ENCODE results near the gene OR52J3.

The OR52J3 gene

GRCh38 chr11:5046226-5046625 lies at the start of gene OR52J3:
OR52J3 (plus strand) TSS chr11:5046526; CDS start chr11:5046526, 0 bp downstream.
- no peaks in the 10 kb centered on the region for H3K4me1 ChIP-seq (ENCODE audit: control insufficient read depth, insufficient read depth, low read length)
- H3K36me3 ChIP-seq (ENCODE audit: control insufficient read depth, insufficient read depth, low read length): no peaks in the 10 kb centered on the region
- no peaks in the 10 kb centered on the region for H3K9me3 ChIP-seq (ENCODE audit: control insufficient read depth, low read length)
- no peak within 1 kb of the TSS for H3K9ac ChIP-seq (ENCODE audit: low read length)
- no peak within 1 kb of the TSS for H3K4me3 ChIP-seq (ENCODE audit: low read length)
- no peaks in the 10 kb centered on the region for H3K27me3 ChIP-seq (ENCODE audit: control insufficient read depth, insufficient read depth, low read length)

GRCh38 chr11:5004424-5005274 lies 41.7 kb upstream of the OR52J3 start:
- H3K9me3 ChIP-seq (ENCODE audit: control insufficient read depth, low read length): no peaks in the 10 kb centered on the region
- H3K36me3 ChIP-seq (ENCODE audit: control insufficient read depth, insufficient read depth, low read length): no peaks in the 10 kb centered on the region
- H3K9ac ChIP-seq (ENCODE audit: low read length): no peak overlapping the region
- H3K27me3 ChIP-seq (ENCODE audit: control insufficient read depth, insufficient read depth, low read length): no peaks in the 10 kb centered on the region
- H3K4me3 ChIP-seq (ENCODE audit: low read length): no peak overlapping the region
- no peaks in the 10 kb centered on the region for H3K4me1 ChIP-seq (ENCODE audit: control insufficient read depth, insufficient read depth, low read length)

GRCh38 chr11:5007561-5007960 lies 38.8 kb upstream of the OR52J3 start:
- no peak overlapping the region for H3K9ac ChIP-seq (ENCODE audit: low read length)
- H3K9me3 ChIP-seq (ENCODE audit: control insufficient read depth, low read length): no peaks in the 10 kb centered on the region
- H3K4me3 ChIP-seq (ENCODE audit: low read length): no peak overlapping the region
- H3K4me1 ChIP-seq (ENCODE audit: control insufficient read depth, insufficient read depth, low read length): no peaks in the 10 kb centered on the region
- no peaks in the 10 kb centered on the region for H3K27me3 ChIP-seq (ENCODE audit: control insufficient read depth, insufficient read depth, low read length)
- H3K36me3 ChIP-seq (ENCODE audit: control insufficient read depth, insufficient read depth, low read length): no peaks in the 10 kb centered on the region

GRCh38 chr11:5011254-5011653 lies 35.1 kb upstream of the OR52J3 start:
- no peaks in the 10 kb centered on the region for H3K4me1 ChIP-seq (ENCODE audit: control insufficient read depth, insufficient read depth, low read length)
- no peaks in the 10 kb centered on the region for H3K36me3 ChIP-seq (ENCODE audit: control insufficient read depth, insufficient read depth, low read length)
- H3K9me3 ChIP-seq (ENCODE audit: control insufficient read depth, low read length): no peaks in the 10 kb centered on the region
- no peak overlapping the region for H3K9ac ChIP-seq (ENCODE audit: low read length)
- no peak overlapping the region for H3K4me3 ChIP-seq (ENCODE audit: low read length)
- no peaks in the 10 kb centered on the region for H3K27me3 ChIP-seq (ENCODE audit: control insufficient read depth, insufficient read depth, low read length)

GRCh38 chr11:5013012-5013411 lies 33.3 kb upstream of the OR52J3 start:
- H3K9ac ChIP-seq (ENCODE audit: low read length): no peak overlapping the region
- no peaks in the 10 kb centered on the region for H3K27me3 ChIP-seq (ENCODE audit: control insufficient read depth, insufficient read depth, low read length)
- no peak overlapping the region for H3K4me3 ChIP-seq (ENCODE audit: low read length)
- H3K4me1 ChIP-seq (ENCODE audit: control insufficient read depth, insufficient read depth, low read length): no peaks in the 10 kb centered on the region
- no peaks in the 10 kb centered on the region for H3K9me3 ChIP-seq (ENCODE audit: control insufficient read depth, low read length)
- H3K36me3 ChIP-seq (ENCODE audit: control insufficient read depth, insufficient read depth, low read length): no peaks in the 10 kb centered on the region

GRCh38 chr11:5021996-5022395 lies 24.3 kb upstream of the OR52J3 start:
- Histone ChIP-seq H3K36me3 (ENCODE audit: control insufficient read depth, insufficient read depth, low read length) (no peaks in the 10 kb centered on the region), H3K27me3 (ENCODE audit: control insufficient read depth, insufficient read depth, low read length) (no peaks in the 10 kb centered on the region), H3K4me3 (ENCODE audit: low read length) (no peak overlapping the region), H3K4me1 (ENCODE audit: control insufficient read depth, insufficient read depth, low read length) (no peaks in the 10 kb centered on the region), H3K9me3 (ENCODE audit: control insufficient read depth, low read length) (no peaks in the 10 kb centered on the region), H3K9ac (ENCODE audit: low read length) (no peak overlapping the region)

GRCh38 chr11:5036669-5037068 lies 9.7 kb upstream of the OR52J3 start:
- H3K9me3 ChIP-seq (ENCODE audit: control insufficient read depth, low read length): no peaks in the 10 kb centered on the region
- H3K36me3 ChIP-seq (ENCODE audit: control insufficient read depth, insufficient read depth, low read length): no peaks in the 10 kb centered on the region
- H3K4me1 ChIP-seq (ENCODE audit: control insufficient read depth, insufficient read depth, low read length): no peaks in the 10 kb centered on the region
- no peak overlapping the region for H3K4me3 ChIP-seq (ENCODE audit: low read length)
- no peak overlapping the region for H3K9ac ChIP-seq (ENCODE audit: low read length)
- H3K27me3 ChIP-seq (ENCODE audit: control insufficient read depth, insufficient read depth, low read length): no peaks in the 10 kb centered on the region

- Histone ChIP-seq H3K9ac (ENCODE audit: low read length) (no peak overlapping the region), H3K9me3 (ENCODE audit: control insufficient read depth, low read length) (no peaks in the 10 kb centered on the region), H3K4me1 (ENCODE audit: control insufficient read depth, insufficient read depth, low read length) (no peaks in the 10 kb centered on the region), H3K36me3 (ENCODE audit: control insufficient read depth, insufficient read depth, low read length) (no peaks in the 10 kb centered on the region), H3K4me3 (ENCODE audit: low read length) (no peak overlapping the region), H3K27me3 (ENCODE audit: control insufficient read depth, insufficient read depth, low read length) (no peaks in the 10 kb centered on the region)
Observed at GRCh38 chr11:5037926-5038325, 8.4 kb upstream of the OR52J3 start.

GRCh38 chr11:5038341-5038740 lies 8.0 kb upstream of the OR52J3 start:
- no peaks in the 10 kb centered on the region for H3K27me3 ChIP-seq (ENCODE audit: control insufficient read depth, insufficient read depth, low read length)
- no peaks in the 10 kb centered on the region for H3K9me3 ChIP-seq (ENCODE audit: control insufficient read depth, low read length)
- H3K4me1 ChIP-seq (ENCODE audit: control insufficient read depth, insufficient read depth, low read length): no peaks in the 10 kb centered on the region
- H3K4me3 ChIP-seq (ENCODE audit: low read length): no peak overlapping the region
- no peak overlapping the region for H3K9ac ChIP-seq (ENCODE audit: low read length)
- H3K36me3 ChIP-seq (ENCODE audit: control insufficient read depth, insufficient read depth, low read length): no peaks in the 10 kb centered on the region

- Histone ChIP-seq H3K36me3 (ENCODE audit: control insufficient read depth, insufficient read depth, low read length) (no peaks in the 10 kb centered on the region), H3K27me3 (ENCODE audit: control insufficient read depth, insufficient read depth, low read length) (no peaks in the 10 kb centered on the region), H3K9me3 (ENCODE audit: control insufficient read depth, low read length) (no peaks in the 10 kb centered on the region), H3K4me3 (ENCODE audit: low read length) (no peak overlapping the region), H3K4me1 (ENCODE audit: control insufficient read depth, insufficient read depth, low read length) (no peaks in the 10 kb centered on the region), H3K9ac (ENCODE audit: low read length) (no peak overlapping the region)
Observed at GRCh38 chr11:5040876-5041275, 5.5 kb upstream of the OR52J3 start.

- H3K36me3 ChIP-seq (ENCODE audit: control insufficient read depth, insufficient read depth, low read length): no peaks in the 10 kb centered on the region
- no peaks in the 10 kb centered on the region for H3K4me1 ChIP-seq (ENCODE audit: control insufficient read depth, insufficient read depth, low read length)
- H3K4me3 ChIP-seq (ENCODE audit: low read length): no peak overlapping the region
- no peaks in the 10 kb centered on the region for H3K9me3 ChIP-seq (ENCODE audit: control insufficient read depth, low read length)
- H3K27me3 ChIP-seq (ENCODE audit: control insufficient read depth, insufficient read depth, low read length): no peaks in the 10 kb centered on the region
- H3K9ac ChIP-seq (ENCODE audit: low read length): no peak overlapping the region
Observed at GRCh38 chr11:5042091-5042490, 4.2 kb upstream of the OR52J3 start.

- H3K4me3 ChIP-seq (ENCODE audit: low read length): no peak overlapping the region
- no peaks in the 10 kb centered on the region for H3K9me3 ChIP-seq (ENCODE audit: control insufficient read depth, low read length)
- no peaks in the 10 kb centered on the region for H3K4me1 ChIP-seq (ENCODE audit: control insufficient read depth, insufficient read depth, low read length)
- H3K36me3 ChIP-seq (ENCODE audit: control insufficient read depth, insufficient read depth, low read length): no peaks in the 10 kb centered on the region
- no peaks in the 10 kb centered on the region for H3K27me3 ChIP-seq (ENCODE audit: control insufficient read depth, insufficient read depth, low read length)
- H3K9ac ChIP-seq (ENCODE audit: low read length): no peak overlapping the region
Observed at GRCh38 chr11:5043380-5043779, 2.9 kb upstream of the OR52J3 start.
